HepG2 (cell line): ENCODE measurements around the gene DNAJB11. TPM values are rescaled to one million over a fixed set of nuclear protein-coding genes. Genes with fewer than 3 reads are reported as not detected.
A peak's percentile ranks its signal among the peaks of the same experiment; 100 is the strongest.

Experiments used
- CAMTA2 ChIP-seq: sonication (generic); formaldehyde crosslinking; IDR thresholded peaks from 2 replicates; pipeline ENCODE4 v1.4.0; 2020; ENCODE audit warnings: mild to moderate bottlenecking, missing genetic modification reagents, borderline replicate concordance
- FOSL2 ChIP-seq: sonication (generic); formaldehyde crosslinking; IDR thresholded peaks from 2 replicates; pipeline ENCODE4 v1.4.0; 2020; ENCODE audit warnings: missing genetic modification reagents
- FOXA3 ChIP-seq: IDR thresholded peaks from 2 replicates; pipeline ENCODE4 v1.6.1; 2016; ENCODE audit warnings: missing genetic modification reagents, missing compliant biosample characterization
- FOXO4 ChIP-seq: sonication (generic); formaldehyde crosslinking; conservative IDR thresholded peaks from 2 replicates; pipeline ENCODE4 v1.8.1; 2023; ENCODE audit warnings: missing genetic modification reagents
- GATA4 ChIP-seq: sonication (generic); IDR thresholded peaks from 2 replicates; pipeline ENCODE4 v1.6.1; 2016; ENCODE audit warnings: antibody characterized with exemption, low read depth, borderline replicate concordance
- HES4 ChIP-seq: sonication (generic); formaldehyde crosslinking; IDR thresholded peaks from 2 replicates; pipeline ENCODE4 v1.9.0; 2021; ENCODE audit warnings: mild to moderate bottlenecking, missing genetic modification reagents, borderline replicate concordance
- KMT2A ChIP-seq: sonication (generic); formaldehyde crosslinking; IDR thresholded peaks from 2 replicates; pipeline ENCODE4 v1.4.0; 2020; ENCODE audit warnings: missing genetic modification reagents
- NFE2 ChIP-seq: sonication (generic); formaldehyde crosslinking; IDR thresholded peaks from 2 replicates; pipeline ENCODE4 v1.4.0; 2020; ENCODE audit warnings: missing genetic modification reagents
- RAD21 ChIP-seq: fragments of 450-650 bp; formaldehyde crosslinking; IDR thresholded peaks from 2 replicates; pipeline ENCODE4 v1.5.0; 2020; ENCODE audit warnings: mild to moderate bottlenecking
- RORA ChIP-seq: sonication (generic); formaldehyde crosslinking; IDR thresholded peaks from 2 replicates; pipeline ENCODE4 v1.5.0; 2020; ENCODE audit warnings: mild to moderate bottlenecking, missing genetic modification reagents, moderate library complexity
- SSRP1 ChIP-seq: IDR thresholded peaks from 2 replicates; pipeline ENCODE4 v1.6.1; 2016; ENCODE audit warnings: control low read depth
- ZNF124 ChIP-seq: sonication (generic); formaldehyde crosslinking; IDR thresholded peaks from 2 replicates; pipeline ENCODE4 v1.4.0; 2020; ENCODE audit warnings: missing genetic modification reagents
- ZNF138 ChIP-seq: sonication (generic); formaldehyde crosslinking; IDR thresholded peaks from 2 replicates; pipeline ENCODE4 v1.5.0; 2020; ENCODE audit warnings: mild to moderate bottlenecking, low read depth, missing genetic modification reagents
- ZNF564 ChIP-seq: sonication (generic); formaldehyde crosslinking; IDR thresholded peaks from 2 replicates; pipeline ENCODE4 v1.8.1; 2023; ENCODE audit warnings: mild to moderate bottlenecking, missing genetic modification reagents
- ZNF839 ChIP-seq: sonication (generic); formaldehyde crosslinking; IDR thresholded peaks from 2 replicates; pipeline ENCODE4 v1.4.0; 2020; ENCODE audit warnings: missing genetic modification reagents, mild to moderate bottlenecking, borderline replicate concordance
- ZNF878 ChIP-seq: sonication (generic); formaldehyde crosslinking; IDR thresholded peaks from 2 replicates; pipeline ENCODE4 v1.8.1; 2023; ENCODE audit warnings: mild to moderate bottlenecking, missing genetic modification reagents, moderate library complexity
- ZSCAN21 ChIP-seq: sonication (generic); formaldehyde crosslinking; IDR thresholded peaks from 2 replicates; pipeline ENCODE4 v1.8.0; 2022; ENCODE audit warnings: mild to moderate bottlenecking, missing genetic modification reagents, moderate library complexity, borderline replicate concordance
- polyA plus RNA-seq, 8 experiments: library from polyadenylated mRNA; depleted of rRNA in 3 of 8; stranded (reverse) in 7 of 8; unstranded in 1 of 8; fragments of >200 nt; fragmentation: Illumina TruSeq in 4 of 8; extraction: Trizol in 4 of 8; gene quantifications; 2 replicates each; pipeline versions ENCODE4 v1.2.1 to v1.2.3, GENCODE V29; 2011 to 2016; ENCODE audit warnings: low read depth in 4 of 8, missing spikeins in 1 of 8, mixed read lengths in 1 of 8; ENCODE audit not compliant: insufficient read depth in 1 of 8
- total RNA-seq, 5 experiments: library from RNA; depleted of rRNA; stranded (reverse); fragments of >200 nt; fragmentation: Illumina TruSeq; extraction: Trizol; gene quantifications; 2 replicates each; pipeline ENCODE4 v1.2.3, GENCODE V29; 2016; ENCODE audit warnings: low read depth in 1 of 5
- TF ChIP-seq, protein P1 (sequence below): sonication (generic); formaldehyde crosslinking; IDR thresholded peaks from 2 replicates; pipeline ENCODE4 v1.4.0; 2020; ENCODE audit warnings: mild to moderate bottlenecking, missing genetic modification reagents
- TF ChIP-seq, protein P2 (sequence below): conservative IDR thresholded peaks from 2 replicates; pipeline ENCODE4 v1.6.1; 2018; ENCODE audit warnings: missing genetic modification reagents
- TF ChIP-seq, protein P3 (sequence below): sonication (generic); formaldehyde crosslinking; IDR thresholded peaks from 2 replicates; pipeline ENCODE4 v1.4.0; 2020; ENCODE audit warnings: missing genetic modification reagents
- TF ChIP-seq, protein P4 (sequence below): sonication (generic); formaldehyde crosslinking; IDR thresholded peaks from 2 replicates; pipeline ENCODE4 v1.5.1; 2020; ENCODE audit warnings: mild to moderate bottlenecking, missing genetic modification reagents, moderate library complexity

The DNAJB11 gene
- total and polyA plus RNA-seq, 2 of the 13 experiments (the other 11 are each of a cell fraction or from before 2014, with no cell fraction given) = 41.0 to 132 TPM

- TF ChIP-seq, protein P1, sequence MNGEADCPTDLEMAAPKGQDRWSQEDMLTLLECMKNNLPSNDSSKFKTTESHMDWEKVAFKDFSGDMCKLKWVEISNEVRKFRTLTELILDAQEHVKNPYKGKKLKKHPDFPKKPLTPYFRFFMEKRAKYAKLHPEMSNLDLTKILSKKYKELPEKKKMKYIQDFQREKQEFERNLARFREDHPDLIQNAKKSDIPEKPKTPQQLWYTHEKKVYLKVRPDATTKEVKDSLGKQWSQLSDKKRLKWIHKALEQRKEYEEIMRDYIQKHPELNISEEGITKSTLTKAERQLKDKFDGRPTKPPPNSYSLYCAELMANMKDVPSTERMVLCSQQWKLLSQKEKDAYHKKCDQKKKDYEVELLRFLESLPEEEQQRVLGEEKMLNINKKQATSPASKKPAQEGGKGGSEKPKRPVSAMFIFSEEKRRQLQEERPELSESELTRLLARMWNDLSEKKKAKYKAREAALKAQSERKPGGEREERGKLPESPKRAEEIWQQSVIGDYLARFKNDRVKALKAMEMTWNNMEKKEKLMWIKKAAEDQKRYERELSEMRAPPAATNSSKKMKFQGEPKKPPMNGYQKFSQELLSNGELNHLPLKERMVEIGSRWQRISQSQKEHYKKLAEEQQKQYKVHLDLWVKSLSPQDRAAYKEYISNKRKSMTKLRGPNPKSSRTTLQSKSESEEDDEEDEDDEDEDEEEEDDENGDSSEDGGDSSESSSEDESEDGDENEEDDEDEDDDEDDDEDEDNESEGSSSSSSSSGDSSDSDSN = no peak
- TF ChIP-seq ZNF124 (CRISPR knock-in tag) = no peak
- 0 out of 2 replicates have a peak, but pooled peaks have one; percentile 4 for TF ChIP-seq GATA4
- no peak for TF ChIP-seq RAD21
- TF ChIP-seq, protein P2, sequence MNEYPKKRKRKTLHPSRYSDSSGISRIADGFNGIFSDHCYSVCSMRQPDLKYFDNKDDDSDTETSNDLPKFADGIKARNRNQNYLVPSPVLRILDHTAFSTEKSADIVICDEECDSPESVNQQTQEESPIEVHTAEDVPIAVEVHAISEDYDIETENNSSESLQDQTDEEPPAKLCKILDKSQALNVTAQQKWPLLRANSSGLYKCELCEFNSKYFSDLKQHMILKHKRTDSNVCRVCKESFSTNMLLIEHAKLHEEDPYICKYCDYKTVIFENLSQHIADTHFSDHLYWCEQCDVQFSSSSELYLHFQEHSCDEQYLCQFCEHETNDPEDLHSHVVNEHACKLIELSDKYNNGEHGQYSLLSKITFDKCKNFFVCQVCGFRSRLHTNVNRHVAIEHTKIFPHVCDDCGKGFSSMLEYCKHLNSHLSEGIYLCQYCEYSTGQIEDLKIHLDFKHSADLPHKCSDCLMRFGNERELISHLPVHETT (CRISPR knock-in tag) = no peak
- TF ChIP-seq, protein P3, sequence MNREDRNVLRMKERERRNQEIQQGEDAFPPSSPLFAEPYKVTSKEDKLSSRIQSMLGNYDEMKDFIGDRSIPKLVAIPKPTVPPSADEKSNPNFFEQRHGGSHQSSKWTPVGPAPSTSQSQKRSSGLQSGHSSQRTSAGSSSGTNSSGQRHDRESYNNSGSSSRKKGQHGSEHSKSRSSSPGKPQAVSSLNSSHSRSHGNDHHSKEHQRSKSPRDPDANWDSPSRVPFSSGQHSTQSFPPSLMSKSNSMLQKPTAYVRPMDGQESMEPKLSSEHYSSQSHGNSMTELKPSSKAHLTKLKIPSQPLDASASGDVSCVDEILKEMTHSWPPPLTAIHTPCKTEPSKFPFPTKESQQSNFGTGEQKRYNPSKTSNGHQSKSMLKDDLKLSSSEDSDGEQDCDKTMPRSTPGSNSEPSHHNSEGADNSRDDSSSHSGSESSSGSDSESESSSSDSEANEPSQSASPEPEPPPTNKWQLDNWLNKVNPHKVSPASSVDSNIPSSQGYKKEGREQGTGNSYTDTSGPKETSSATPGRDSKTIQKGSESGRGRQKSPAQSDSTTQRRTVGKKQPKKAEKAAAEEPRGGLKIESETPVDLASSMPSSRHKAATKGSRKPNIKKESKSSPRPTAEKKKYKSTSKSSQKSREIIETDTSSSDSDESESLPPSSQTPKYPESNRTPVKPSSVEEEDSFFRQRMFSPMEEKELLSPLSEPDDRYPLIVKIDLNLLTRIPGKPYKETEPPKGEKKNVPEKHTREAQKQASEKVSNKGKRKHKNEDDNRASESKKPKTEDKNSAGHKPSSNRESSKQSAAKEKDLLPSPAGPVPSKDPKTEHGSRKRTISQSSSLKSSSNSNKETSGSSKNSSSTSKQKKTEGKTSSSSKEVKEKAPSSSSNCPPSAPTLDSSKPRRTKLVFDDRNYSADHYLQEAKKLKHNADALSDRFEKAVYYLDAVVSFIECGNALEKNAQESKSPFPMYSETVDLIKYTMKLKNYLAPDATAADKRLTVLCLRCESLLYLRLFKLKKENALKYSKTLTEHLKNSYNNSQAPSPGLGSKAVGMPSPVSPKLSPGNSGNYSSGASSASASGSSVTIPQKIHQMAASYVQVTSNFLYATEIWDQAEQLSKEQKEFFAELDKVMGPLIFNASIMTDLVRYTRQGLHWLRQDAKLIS (CRISPR knock-in tag) = no peak
- TF ChIP-seq NFE2 (CRISPR knock-in tag) = no peak
- no peak for TF ChIP-seq ZNF564
- no peak for TF ChIP-seq FOSL2
- TF ChIP-seq FOXO4 (CRISPR knock-in tag) = no peak
- no peak for TF ChIP-seq KMT2A (CRISPR knock-in tag)
- TF ChIP-seq FOXA3 (CRISPR knock-in tag) = no peak
- TF ChIP-seq HES4 (CRISPR knock-in tag) = no peak
- TF ChIP-seq ZSCAN21 (CRISPR knock-in tag) = no peak
- TF ChIP-seq RORA = no peak
- no peak for TF ChIP-seq ZNF138 (CRISPR knock-in tag)
- 0 out of 2 replicates have a peak, but pooled peaks have one; percentile 32 for TF ChIP-seq ZNF839 (CRISPR knock-in tag)
- no peak for TF ChIP-seq ZNF878 (CRISPR knock-in tag)
- peak; percentile 99 for TF ChIP-seq SSRP1 (CRISPR knock-in tag)
- TF ChIP-seq, protein P4, sequence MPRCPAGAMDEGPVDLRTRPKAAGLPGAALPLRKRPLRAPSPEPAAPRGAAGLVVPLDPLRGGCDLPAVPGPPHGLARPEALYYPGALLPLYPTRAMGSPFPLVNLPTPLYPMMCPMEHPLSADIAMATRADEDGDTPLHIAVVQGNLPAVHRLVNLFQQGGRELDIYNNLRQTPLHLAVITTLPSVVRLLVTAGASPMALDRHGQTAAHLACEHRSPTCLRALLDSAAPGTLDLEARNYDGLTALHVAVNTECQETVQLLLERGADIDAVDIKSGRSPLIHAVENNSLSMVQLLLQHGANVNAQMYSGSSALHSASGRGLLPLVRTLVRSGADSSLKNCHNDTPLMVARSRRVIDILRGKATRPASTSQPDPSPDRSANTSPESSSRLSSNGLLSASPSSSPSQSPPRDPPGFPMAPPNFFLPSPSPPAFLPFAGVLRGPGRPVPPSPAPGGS (CRISPR knock-in tag) = no peak
- TF ChIP-seq CAMTA2 (CRISPR knock-in tag) = no peak
These were observed 47.9 kb downstream of the DNAJB11 start (continued) for GRCh38 chr3:186618318-186618938.
